GM19351 (cell line): ENCODE measurements around the gene CD248.
A peak's percentile ranks its signal among the peaks of the same experiment; 100 is the strongest.

Experiments used
- ATAC-seq: cut with Tn5 transposase; IDR thresholded peaks from one replicate; pipeline ENCODE4 v1.9.1; 2021; ENCODE audit warnings: mild to moderate bottlenecking, moderate library complexity; ENCODE audit not compliant: unreplicated experiment

CD248 gene

DNA sequence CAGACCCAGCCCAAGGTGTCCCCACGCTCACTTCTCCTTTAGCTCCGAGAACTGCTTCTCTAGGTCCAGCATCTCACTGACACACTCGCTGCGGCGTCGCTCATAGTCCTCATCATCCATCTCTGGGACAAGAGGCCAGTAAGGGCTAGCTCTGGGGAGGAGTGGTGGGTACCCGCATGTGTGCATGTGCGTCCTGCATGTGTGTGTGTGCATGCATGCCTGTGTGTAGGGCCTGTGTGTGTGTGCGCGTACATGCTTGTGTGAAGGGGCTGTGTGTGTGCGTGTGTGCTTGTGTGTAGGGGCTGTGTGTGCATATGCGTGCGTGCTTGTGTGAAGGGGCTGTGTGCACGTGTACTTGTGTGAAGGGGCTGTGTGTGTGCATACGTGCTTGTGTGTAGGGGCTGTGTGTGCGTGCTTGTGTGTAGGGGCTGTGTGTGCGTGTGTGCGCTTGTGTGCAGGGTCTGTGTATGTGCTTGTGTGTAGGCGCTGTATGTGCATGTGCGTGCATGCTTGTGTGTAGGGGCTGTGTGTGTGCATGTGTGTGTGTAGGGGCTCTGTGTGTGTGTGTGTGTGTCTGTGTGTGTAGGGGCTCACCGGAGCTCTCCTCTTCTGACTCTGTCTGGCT, 24.8 kb upstream of the CD248 start:
- ATAC-seq: no peak

DNA sequence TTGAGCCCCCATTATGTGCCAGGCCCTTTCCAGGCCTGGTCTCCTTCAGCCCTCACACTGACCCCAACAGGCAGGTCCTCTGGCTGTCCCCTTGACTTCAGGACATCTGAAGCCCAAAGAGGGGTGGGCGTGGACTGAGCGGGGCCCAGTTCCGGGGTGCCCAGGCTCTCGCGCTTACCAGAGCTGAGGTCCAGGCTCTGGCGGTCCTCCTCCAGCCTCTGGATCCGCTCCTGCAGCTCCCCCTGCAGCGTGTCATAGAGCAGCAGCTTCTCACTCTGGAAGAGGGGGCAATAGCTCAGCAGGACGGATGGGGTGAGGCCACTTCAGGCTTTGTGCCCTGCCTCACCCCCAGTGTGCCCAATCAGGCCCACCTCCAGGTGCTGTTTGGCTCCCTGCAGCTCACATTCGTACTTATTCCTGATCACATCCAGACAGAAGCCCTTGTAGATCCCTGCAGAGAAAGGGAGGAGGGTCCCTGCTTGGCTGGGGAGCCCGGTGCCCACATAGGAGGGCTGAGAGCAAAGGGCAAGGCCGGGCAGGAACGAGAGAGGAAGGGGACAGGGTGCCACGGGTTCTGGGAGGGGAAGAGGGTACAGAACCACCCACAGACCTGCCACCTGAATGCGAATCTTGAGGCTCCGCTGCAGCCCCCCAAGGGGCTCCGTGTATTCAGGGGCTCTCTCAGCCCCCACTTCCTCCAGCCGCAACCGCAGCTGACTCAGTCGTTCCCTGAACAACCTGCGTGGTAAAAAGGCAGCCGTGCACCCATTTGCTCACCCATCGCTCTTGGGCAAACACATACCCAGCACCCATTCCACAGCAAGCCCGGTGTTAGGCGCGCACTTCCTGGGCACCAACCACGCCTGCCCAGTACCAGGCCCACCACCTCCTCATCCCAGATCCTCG, 24.0 kb upstream of the CD248 start:
- ATAC-seq: no peak

DNA sequence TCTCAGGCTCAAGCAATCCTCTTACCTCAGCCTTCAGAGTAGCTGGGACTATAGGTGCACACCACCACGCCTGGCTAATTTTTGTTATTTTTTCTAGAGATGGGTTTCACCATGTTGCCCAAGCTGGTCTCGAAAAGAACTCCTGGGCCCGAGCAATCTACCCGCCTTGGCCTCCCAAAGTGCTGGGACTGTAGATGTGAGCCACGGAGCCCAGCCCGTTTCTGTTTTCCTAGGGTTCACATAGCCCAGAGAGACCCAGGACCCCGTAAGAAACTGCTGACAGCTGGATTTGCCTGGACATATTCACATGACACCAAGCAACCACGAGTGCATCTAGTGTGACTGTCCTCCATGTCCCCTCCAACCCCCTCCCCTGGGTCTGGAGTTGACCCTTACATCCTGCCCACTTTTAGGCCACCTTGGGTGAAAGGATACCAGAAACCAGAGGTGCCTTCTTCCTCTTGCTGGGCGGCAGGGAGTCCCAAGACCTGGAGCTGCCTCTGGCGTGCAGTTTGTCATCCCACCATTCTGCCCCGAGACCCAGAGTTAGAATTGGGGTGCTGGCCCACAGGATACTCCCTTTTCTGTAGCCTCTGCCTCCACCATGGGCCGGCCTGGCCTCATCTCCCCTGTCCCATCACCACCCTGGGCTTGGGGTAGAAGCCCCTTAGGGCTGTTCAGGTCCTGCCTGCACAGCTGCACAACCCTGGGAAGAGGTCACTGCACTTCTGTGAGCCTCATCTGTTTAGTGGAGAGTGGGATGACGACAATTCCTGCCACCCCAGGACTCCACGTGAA, 23.0 kb upstream of the CD248 start:
- no peak for ATAC-seq

DNA sequence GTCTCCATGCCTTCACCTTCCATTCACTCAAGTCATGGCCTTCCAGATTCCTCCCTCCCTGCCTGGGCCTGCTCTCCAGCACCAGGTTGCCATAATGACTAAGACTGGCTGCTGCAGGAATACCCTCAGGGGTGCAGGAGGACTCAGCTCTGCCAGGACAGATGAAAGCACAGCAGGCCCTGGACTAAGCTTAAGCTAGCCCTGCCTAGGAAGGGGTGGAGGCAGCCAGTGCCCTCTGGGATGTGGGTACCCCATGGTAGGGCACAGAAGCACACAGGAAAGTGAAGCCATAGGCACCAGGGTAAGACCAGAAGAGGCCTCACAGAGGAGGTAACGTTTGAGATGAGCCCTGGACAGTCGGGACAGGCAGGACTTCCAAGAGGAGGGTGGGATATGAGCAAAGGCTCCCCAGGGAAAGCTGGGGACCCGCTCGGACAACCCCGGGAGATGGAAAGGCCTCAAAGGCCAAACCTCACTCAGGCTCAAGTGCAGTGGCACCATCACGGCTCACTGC, 22.4 kb upstream of the CD248 start:
- no peak for ATAC-seq

DNA sequence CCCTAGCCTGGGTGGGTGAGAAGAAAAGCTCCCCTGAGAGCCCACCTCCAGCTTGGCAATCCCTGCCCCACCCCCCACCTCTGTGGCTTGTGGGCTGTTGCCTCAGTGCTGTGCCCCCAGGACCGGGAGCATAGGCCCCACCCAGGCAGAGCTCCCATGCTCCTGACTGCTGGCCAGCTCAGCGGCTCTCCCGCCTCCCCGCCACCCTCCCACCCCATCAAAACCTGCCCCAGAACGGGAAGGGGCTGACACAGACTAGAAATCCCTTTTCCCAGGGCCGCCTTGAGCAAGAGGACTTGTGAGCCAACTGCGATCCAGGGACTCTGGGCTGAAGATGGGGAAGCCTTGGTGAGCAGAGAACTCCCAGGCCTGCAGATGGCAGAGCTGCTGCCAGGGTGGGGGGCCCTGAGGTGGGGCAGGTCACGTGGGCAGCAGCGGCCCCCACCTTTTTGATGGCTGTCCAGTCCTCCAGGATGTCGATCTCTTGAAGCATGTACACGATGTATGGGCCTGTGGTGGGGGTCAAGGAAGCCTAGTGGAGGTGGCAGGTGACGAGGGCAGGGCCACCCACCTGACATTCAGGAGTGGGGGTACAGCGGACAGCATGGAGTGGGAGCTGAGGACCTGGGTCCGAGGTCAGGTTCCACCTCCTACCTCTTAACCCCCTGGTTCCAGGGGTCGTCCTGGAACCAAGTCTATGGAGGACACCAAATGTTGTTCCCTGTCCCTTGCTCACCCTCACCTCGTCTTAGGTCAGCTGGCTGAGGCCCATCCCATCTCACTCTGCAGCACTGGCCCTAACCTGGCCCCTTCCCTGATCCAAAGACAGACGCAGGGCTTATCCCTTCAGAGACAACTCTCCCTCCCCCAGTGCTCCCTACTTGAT, 21.7 kb upstream of the CD248 start:
- ATAC-seq: no peak

DNA sequence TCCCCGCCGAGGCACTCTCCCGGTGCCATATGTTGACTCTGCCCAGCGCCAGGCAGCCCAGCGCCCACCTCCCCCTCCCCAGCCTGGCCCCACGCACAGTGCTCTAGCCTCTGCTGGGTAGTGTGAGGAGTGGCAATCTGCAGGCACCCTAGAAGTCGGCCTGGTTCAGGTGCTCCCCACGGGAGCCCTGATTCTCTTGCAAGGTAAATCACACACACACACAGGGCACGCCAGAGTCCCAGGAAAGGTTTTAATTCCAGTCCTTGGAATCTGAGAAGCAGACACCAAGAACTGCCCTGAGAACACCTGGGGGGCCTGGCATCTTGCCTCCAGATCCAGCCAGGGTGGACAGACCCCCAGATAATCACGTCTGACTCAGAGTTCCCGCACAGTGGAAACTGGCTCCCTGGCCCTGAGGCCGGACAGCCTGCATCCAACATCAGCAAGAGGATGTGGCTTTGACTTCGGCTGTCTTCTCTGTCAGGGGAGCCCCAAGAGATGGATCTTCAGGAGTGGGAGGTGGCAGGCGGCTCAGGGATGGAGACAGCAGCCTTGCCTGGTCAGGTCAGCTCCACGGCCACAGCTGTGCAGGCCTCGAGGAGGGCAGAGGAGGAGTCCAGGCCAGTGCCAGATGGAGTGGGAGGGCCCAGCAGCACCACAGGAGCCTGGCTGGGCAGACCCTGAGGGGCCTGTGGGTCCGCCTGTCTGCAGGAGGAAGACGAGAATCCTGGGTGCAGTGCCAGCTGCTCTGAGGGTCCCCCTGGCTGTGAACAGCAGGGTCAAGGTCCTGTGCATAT, 20.5 kb upstream of the CD248 start:
- no peak for ATAC-seq

DNA sequence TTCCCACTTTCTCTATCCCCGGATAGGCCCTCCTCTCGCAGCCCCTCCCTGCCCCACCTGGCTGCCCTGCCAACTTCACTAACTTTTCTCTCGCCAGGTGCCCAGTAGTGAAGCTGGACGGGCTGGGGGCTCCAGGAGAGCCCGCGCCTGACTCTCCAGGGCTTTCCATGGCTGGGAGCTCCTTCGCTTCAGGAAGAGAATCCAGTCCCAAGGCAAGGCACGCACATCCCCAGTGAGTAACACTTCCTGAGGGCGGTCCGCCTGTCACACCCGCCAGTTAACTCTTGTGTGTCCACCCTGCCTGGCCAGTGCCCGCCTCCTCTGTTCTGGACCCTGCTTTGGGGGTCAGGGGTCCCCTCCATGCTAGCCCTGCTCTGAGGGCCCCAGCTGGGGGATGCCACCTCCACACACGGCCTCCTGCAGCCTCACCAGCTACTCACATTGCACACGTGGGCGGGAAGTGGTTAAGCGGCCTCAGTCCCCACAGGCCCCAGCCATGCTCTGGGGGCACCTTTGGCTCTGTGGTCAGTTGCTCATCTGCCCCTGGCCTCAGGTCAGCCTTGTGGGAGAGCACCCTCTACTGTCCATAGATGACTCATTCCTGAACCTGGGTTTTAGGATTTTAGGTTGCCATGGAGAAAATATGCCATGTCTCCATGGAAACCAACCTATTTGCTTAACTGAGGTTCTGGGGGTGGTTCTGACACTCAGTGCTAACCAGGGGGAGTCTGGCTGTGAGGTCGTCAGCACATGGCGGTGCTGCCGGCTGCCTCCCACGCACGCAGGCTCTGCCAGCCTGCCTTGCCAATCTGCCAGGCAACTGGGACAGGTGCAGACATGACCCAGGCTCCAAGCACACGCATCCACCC, 19.6 kb upstream of the CD248 start, which contains the start of gene RIN1:
TSS of gene RIN1 (minus strand) at position 201 of the 869 bp plus-strand sequence. CDS start at position 169, 32 bp downstream.
- peak; percentile 57 for ATAC-seq

DNA sequence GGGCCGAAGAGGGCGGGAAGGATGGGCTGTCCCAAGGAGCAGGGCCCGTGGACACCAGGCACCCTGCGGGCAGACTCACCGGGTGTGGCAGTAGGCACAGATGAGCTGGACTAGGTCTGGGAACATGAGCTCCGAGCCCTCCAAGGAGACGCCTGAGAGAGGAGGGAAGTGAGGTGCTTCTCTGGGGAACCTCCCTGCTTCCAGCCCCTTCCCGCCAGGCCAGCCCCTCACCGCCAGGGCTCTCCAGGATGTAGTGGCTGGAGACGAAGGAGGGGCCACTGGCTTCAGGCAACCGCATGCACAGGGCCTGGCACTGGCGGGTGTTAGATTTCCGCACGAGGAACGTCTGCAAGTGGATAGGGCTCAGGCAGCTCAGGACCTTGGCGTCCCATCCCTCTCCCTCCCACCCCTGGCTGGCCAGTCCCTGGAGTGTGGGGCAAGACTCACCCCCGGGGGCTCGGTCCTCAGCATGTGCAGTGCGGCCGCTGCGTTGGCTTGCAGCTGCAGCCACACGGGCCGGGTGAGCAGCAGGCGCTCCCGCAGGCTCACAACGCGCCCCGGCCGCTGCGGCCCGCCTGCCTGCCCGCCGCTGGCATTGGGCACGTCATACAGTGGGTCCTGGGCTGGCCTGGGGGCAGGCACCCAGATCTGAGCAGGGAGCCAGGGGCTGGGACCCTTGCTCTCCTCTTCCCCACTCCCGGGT, 18.8 kb upstream of the CD248 start:
- ATAC-seq: no peak

DNA sequence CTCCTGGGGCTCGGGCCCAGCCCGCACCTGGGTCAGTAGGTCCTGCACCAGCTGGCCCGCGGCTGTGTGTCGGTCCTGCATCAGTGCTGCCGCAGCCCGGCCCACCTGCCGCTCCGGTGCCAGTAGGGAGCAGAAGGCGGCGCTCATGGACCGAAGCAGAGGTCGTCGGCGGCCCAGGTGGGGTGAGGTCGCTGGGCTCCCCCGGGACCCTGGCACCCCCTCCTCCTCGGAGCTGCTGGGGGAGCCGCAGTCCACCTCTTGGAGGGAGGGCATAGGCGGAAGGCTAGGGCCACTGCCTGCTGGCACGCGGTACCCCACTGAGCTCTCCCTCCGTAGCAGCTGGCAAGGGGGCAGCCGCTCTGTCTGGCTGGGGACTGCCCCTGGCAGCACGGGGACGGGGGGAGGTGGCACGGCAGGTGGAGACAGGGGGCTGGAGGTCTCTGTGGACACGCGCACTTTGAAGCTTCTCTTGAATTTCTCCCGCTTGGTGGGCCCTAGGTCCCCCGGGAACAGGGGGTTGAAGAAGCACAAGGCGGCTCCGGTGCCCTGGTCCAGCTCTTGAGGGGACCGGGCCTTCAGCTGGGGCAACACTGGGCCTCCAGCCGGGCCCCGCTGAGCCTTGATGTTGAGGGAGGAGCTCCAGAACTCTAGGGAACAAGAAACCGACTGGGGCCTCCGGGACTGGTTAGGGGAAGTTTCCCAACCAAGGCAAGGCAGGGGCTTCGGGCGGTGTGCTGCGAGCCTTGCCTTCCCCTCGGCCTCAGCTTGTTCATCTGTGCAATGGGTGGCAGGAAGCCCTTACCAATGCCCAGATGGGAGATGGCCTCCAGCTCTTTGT, 18.0 kb upstream of the CD248 start:
- ATAC-seq: no peak

DNA sequence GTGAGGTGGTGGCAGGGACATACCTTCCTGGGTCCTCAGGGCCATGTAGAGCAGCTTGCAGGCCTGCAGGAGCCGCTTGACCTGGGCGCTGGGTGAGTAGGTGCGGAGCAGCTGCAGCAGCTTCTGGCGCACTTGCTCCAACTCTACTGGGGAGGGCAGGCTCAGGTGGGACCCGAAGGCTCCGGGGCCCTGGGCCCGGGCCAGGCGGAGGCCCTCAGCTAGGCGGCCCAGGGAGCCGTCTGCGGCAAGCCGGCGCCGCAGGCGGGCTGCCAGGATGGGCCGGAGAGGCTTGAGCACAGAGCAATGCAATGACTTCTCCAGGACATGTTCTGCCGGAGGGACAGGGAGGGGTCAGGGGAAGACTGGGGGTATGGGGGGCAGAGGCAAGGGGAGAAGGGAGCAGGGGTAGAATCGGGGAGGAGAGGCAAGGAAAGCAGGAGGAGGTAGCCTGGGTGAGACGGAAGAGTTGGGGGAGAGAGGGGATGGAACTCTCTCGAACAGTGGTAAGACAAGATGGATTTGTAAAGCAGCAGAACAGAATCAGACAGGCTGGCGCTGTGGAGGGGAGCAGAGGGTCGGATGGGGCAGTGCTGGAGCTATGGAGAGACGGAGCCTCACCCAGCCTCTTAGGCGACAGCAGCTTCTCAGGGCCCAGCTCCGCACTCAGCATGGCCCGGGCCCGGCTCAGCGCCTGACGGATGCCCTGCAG, 17.2 kb upstream of the CD248 start:
- no peak for ATAC-seq

DNA sequence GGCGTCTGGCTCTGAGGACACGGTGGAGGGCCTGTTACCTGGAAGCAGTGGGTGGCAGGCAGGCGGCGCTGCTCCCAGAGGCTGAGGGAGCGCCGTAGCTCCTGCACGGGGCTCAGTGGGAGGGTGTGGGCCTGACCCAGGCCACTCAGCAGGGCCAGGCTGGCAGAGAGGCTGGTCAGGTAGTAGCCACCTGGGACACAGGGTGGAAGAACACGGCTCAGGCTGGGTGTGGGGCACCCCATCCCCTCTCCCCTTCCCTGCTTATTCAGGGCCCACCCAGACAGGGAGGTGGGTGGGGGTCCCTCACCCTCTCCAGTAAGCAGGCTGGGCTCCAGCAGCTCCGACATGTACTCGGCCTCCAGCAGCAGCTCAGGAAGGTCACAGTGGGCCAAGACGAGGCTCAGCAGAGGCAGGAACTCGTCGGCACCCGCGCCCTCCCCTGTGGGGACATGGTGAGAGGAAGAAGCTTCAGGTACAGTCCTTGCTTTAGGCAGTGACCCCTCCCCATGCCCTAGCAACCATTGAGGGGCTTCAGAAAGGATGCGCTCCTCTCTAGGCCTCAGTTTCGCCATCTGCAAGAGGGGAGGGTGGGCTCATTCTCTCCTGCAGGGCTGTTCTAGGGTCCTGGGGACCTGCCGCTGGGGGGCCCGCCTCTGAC, 16.5 kb upstream of the CD248 start:
- ATAC-seq: no peak

DNA sequence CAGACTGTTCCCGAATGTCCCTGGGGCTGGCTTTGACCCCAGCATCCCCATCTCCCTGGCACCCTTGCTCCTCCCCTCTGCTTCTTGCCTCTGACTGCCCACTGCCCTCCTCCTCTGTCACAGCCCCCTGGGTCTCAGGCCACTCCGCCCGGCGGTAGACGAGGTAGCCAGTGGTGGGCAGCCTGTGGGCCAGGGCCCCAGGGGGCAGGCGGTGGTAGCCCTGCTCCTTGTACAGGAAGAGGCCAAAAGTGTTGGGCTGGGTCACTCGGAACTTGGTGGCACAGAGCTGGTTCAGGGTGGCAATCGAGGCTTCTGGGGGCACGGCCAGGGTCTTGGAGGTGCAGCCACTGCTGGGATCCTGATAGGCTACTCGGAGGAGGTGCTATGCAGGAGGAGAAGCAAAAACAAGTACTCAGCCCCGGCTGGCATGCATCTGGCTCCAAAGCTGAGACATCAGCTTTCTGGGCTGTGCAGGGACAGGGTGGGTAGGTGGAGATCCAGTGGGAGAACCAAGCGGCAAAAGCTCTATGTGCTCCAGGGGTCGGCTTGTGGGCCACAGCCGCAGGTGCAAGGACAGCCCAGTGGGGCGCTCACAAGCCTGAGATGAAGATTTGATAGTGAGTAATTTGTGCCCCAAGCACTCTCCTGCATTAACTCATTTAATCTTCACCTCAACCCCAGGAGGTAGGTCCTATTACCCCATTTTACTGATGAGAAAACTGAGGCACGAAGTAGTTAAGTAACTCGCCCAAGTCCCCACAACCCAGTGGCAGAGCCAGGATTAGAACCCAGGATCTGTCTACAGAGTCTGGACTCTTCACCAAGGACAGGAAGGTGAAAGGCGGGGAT, 15.8 kb upstream of the CD248 start:
- no peak for ATAC-seq

DNA sequence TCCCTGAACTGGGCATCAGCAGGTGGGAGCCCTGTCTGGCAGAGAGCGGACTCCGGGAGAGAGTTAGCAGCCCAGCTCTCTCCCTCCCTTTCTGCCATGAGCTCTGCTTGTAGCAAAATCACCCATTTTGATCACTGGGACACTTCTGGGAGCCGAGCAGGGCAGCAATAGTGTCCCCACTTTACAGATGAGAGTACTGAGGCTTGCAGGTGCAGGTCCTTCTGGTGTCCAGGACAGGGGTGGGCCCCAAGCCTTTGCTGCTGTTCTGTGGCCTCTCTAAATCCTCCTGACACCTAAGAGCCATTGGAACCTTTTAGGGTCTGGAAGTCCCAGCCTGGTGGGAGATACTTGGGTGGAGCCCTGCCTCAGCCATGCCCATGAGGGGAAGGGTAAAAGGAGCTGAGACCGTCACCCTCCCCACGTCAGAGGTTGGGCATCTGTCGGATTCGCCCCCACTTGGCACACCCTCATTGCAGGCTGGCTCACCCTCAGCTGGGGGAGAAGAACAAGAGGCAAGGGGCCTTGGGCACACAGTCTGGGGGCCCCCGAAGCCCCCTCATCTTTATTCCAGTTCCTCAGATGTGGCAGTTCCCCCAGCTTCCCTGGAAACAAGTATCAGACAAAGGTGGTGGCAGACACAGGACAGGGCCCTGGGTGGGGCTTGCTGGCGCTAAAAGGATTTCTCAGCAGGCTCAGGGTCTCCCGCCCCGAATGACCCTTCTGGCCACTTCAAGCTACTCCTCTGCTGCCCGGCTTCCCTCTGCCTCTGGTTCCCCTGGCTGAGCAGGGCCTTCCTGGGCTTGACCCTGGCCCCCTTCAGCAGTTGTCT, 14.9 kb upstream of the CD248 start:
- no peak for ATAC-seq

DNA sequence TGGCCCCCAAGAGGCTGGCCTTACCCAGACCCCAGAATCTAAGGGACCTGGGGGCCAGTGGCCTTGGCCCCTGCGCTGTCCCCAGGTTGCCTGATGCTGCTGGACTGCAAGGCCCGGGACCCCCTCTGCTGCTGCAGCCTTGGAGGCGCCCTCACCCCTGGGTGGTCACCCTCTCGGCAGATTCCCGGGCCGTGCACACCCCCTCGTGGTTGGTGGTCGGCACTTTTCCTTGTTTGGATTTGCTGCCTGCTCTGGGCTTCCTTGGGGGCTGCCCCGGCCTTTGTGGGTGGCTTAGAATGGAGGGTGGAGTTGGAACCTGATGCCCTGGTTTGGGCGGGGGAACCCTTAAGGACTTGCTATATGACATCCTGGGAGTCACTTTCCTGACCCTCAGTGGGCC, 14.1 kb upstream of the CD248 start:
- no peak for ATAC-seq
